Purkinje cell (primary cell): ENCODE results near the gene ZNF529. TPM values are rescaled to one million over a fixed set of nuclear protein-coding genes. Genes with fewer than 3 reads are reported as not detected.

ENCODE experiments used
- polyA plus RNA-seq: library from polyadenylated mRNA; unstranded; fragments of >200 nt; fragmentation: Nextera tagmentation; gene quantifications from 2 replicates; pipeline ENCODE4 v1.2.1, GENCODE V29; 2014

The ZNF529 gene
- 11.8 and 17.0 TPM in 2 replicates for polyA plus RNA-seq

DNA sequence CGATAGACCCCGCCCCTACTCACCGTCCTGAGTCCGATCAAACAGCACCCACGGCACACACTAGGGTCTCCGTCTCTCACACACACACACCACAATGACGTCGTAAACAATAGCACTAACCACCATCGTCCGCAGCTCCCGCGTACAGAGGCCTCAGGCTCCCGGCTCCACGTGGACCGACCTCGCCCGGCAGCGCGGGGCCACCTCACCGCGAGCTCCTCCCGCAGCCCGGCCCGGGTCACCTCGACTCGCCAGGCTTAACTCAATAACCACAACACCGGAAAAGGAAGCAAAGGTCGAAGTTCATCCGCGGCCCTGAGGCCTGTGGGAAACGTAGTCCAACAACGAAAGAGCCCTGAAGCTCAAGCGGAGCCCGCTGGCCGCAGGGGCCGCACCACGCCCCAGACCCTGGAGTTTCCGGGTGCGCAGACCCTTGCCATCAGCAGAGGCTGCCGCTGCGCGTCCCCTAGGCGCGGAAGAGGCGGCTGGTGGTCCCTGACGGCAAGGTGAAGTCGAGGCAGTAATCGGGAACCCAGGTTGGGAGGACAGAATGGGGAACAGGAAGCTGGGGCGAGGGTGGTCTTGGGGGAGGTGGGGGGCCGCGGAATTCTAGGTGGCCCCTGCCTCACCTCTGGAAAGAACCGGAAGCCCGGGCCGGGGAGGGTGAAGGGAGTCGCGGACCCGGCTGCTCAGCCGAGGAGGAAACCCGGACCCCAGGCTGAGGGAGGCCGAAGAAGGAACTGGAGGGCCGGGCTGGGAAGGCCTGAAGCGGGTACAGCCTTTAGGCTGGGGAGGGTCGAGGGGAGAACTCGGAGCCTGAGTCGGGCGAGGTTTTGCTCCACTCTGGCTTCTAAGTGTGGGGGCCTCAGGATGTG, at the start of gene ZNF529:
TSS of gene ZNF529 (minus strand) at position 273 of the 875 bp plus-strand sequence. CDS start 946 bp downstream, outside the sequence.

DNA sequence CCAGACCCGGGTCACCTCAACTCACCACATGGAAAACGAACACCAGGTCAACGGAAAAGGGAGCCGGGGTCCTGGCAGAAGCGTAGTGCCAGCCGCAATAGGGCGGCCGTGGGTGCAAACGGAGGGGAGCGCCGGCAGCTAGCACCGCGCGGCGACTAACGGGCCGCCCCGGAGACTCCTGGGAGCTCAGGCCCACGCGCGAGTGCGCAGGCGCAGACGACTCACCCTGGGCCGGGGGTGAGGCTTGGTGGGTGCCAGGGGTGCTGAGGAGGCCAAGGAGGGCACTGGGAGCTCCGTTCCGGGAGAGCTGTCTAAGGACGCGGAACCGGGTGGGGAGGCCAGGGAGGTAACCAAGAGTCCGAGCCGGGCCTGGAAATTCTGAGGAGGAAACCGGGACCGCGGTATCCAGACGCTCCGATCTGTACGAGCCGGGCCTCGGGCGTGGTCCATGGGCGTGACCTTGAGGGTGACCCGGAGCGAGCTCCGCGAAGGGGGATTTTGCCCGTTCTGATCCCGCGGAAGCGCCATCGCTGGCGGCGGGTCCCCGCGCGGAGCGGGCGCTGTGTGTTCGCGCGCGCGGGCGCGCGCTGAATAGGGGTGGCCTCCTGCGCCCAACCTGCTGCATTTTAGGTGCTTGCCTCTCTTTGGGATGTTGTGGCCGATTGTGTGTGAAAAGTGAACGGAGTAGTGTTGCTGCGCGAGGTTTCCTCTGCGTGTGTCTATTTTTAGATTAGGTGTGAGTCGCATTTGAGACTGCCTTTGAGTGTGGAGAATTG, 32.2 kb upstream of the ZNF529 start, which contains the start of gene ZNF382:
TSS of gene ZNF382 (plus strand) at position 213 of the 776 bp plus-strand sequence. CDS start 4,602 bp downstream, outside the sequence.

DNA sequence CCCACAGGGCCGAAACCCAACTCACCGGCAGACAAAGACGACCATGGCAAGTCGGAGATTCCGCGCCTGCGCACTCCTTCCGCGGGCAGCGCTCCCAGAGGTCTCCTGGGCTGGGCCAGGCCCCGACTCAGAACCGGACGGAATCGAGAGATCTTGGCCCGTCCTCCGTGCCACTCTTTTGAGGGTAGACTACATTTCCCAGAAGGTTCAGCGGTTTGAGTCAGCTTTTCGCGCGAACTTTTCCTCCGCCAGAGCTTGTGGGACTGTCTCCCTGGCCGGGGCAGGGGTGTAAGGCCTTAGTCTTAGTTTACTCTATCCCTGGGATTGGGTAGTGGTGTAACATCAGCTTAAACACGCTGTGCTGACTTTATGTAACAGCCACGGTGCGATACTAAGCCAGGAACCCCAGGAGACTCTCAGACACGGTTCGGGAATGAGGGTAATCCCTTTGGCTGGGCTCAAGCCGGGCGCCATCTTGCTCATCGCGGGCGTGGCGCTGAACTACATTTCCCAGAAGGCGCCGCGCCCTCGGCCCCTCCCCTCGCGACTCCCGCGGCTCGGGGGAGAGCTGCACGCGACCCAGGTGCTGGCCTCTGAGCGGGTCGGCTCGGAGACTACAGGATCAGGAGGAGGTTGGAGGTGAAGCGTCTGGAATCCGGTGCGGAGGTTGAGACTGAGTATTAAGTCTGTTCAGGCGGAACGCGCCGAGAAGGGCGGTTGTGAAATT, 44.7 kb downstream of the ZNF529 start, which contains the start of gene ZNF260:
TSS of gene ZNF260 (minus strand) at position 78 of the 727 bp plus-strand sequence. CDS start 13,033 bp downstream, outside the sequence.

Other genes starting within 250 kb of the ZNF529 start
- gene ZFP14, start 194.1 kb downstream of the ZNF529 start, polyA plus RNA-seq, result 17.6 and 20.7 TPM in 2 replicates
- 11.2 and 19.0 TPM in 2 replicates for gene ZFP82, start 154.6 kb downstream of the ZNF529 start, polyA plus RNA-seq
- gene ZNF566, start 83.7 kb downstream of the ZNF529 start, polyA plus RNA-seq, result 4.7 and 7.6 TPM in 2 replicates
- 17.6 and 17.7 TPM in 2 replicates for gene ZNF260, start 45.0 kb downstream of the ZNF529 start, polyA plus RNA-seq
- gene ZNF382, start 32.0 kb upstream of the ZNF529 start, polyA plus RNA-seq, result 7.0 and 7.6 TPM in 2 replicates
- gene ZNF461, start 93.5 kb upstream of the ZNF529 start, polyA plus RNA-seq, result 2.6 and 6.4 TPM in 2 replicates
- gene ZNF567, start 114.3 kb upstream of the ZNF529 start, polyA plus RNA-seq, result 6.9 and 15.1 TPM in 2 replicates
- 0.17 and 0.25 TPM in 2 replicates for gene ZNF850, start 199.5 kb upstream of the ZNF529 start, polyA plus RNA-seq